Dendritic cell treated with granulocyte-macrophage colony-stimulating factor and Interleukin-4, amounts not matched to agents 40 ng/mL and 50 ng/mL, for 4 days (primary cell): ENCODE data around the gene SMU1.

Source experiments
- H3K27ac Mint-ChIP-seq: one replicate; pipeline ENCODE4 v1.8.0; 2022; ENCODE audit warnings: mild to moderate bottlenecking, mixed read lengths
- H3K27me3 Mint-ChIP-seq: one replicate; pipeline ENCODE4 v1.8.0; 2022; ENCODE audit warnings: mild to moderate bottlenecking, mixed read lengths
- H3K36me3 Mint-ChIP-seq: one replicate; pipeline ENCODE4 v1.8.0; 2022; ENCODE audit warnings: low read depth, mixed read lengths
- H3K4me1 Mint-ChIP-seq: one replicate; pipeline ENCODE4 v1.8.0; 2022; ENCODE audit warnings: low read depth, mixed read lengths
- H3K4me3 Mint-ChIP-seq: one replicate; pipeline ENCODE4 v1.8.0; 2022; ENCODE audit warnings: mild to moderate bottlenecking, moderate library complexity, mixed read lengths
- H3K9me3 Mint-ChIP-seq: one replicate; pipeline ENCODE4 v1.8.0; 2022; ENCODE audit warnings: mixed read lengths
- intact Hi-C: fragments of 100-400 bp; cut with micrococcal nuclease; formaldehyde crosslinking; loops from one replicate; pipeline ENCODE4 v1.15.0; 2022

Gene SMU1

GRCh38 chr9:33076046-33077004 is at the start of gene SMU1:
TSS of gene SMU1 (minus strand) at chr9:33076674. CDS start at chr9:33076608, 66 bp downstream.
- Mint-ChIP-seq H3K27ac (peak within 1 kb of the TSS; percentile 95), H3K36me3 (peaks cover 44% of the 10 kb centered on the region), H3K4me1 (peaks cover 16% of the 10 kb centered on the region), H3K27me3 (no peaks in the 10 kb centered on the region), H3K4me3 (peak within 1 kb of the TSS; percentile 93), H3K9me3 (no peaks in the 10 kb centered on the region)
- intact Hi-C loops: loop anchor here (1.0 to 10.0 kb wide), 3 partner anchors 34 to 188 kb away; partner anchors contain the start of genes BAG1 and DNAJA1

DNA sequence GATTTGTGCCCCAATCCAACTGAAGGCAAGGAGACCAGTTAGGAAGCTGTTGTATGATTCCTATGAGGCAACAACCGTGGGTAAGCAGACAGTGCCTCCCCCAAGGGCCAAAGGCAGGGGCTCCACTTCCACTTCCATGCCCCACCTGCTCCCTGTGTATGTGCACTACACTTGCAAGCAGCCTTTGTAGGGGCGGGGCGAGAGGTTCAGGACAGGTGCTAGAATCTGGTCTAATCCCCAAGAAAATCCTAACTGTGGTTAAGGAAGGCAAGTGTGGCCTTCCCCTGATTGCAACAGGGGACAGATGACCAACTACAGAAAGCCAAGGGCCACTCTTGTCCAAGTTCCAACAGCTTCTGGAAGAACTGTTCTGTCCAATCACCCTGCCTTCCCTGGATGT is 49.0 kb upstream of the SMU1 start:
- Mint-ChIP-seq H3K36me3 (peaks cover 100% of the 10 kb centered on the region), H3K27me3 (no peaks in the 10 kb centered on the region), H3K4me1 (peaks cover 66% of the 10 kb centered on the region), H3K9me3 (no peaks in the 10 kb centered on the region), H3K4me3 (no peak overlapping the region), H3K27ac (peak overlapping the region; percentile 72)
- intact Hi-C loops: no loop called here

DNA sequence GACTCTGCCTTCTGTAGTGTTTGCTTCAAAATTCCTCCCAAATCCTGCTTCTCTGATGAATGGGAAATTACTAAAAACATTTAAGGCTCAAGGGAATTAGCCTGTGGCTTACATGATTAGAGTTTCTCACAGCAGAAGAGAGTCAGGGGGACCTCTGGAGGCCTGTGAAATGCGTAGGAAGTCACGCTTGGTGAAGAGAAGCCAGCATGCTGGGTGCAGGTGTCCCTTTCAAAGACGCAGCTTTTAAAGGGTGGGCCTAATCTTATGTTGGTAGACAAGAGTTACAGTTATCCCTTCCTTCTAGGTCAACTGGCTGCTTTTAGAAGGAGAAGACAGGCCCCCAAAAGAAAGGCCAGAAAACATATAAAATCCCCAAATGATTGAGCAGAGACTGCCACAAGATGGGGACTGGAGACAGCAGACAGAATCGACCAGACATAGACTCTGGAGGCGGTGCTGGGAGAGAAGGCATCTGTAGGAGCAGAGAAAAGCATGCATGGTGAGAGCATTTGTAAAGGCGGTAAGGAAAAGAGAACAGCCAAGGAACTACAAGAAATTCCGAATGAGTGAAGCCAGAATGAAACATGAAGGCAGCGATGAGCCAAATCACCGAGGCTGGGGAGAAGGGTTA is 48.4 kb upstream of the SMU1 start:
- peaks cover 100% of the 10 kb centered on the region for H3K36me3 Mint-ChIP-seq
- peak overlapping the region; percentile 55 for H3K27ac Mint-ChIP-seq
- H3K4me3 Mint-ChIP-seq: no peak overlapping the region
- H3K27me3 Mint-ChIP-seq: no peaks in the 10 kb centered on the region
- no peaks in the 10 kb centered on the region for H3K9me3 Mint-ChIP-seq
- intact Hi-C loops: no loop called here
- H3K4me1 Mint-ChIP-seq: peaks cover 64% of the 10 kb centered on the region

GRCh38 chr9:33124046-33124445 is 47.6 kb upstream of the SMU1 start:
- no peak overlapping the region for H3K4me3 Mint-ChIP-seq
- H3K9me3 Mint-ChIP-seq: no peaks in the 10 kb centered on the region
- peaks cover 100% of the 10 kb centered on the region for H3K36me3 Mint-ChIP-seq
- H3K4me1 Mint-ChIP-seq: peaks cover 61% of the 10 kb centered on the region
- H3K27ac Mint-ChIP-seq: peak overlapping the region; percentile 45
- intact Hi-C loops: no loop called here
- H3K27me3 Mint-ChIP-seq: no peaks in the 10 kb centered on the region

DNA sequence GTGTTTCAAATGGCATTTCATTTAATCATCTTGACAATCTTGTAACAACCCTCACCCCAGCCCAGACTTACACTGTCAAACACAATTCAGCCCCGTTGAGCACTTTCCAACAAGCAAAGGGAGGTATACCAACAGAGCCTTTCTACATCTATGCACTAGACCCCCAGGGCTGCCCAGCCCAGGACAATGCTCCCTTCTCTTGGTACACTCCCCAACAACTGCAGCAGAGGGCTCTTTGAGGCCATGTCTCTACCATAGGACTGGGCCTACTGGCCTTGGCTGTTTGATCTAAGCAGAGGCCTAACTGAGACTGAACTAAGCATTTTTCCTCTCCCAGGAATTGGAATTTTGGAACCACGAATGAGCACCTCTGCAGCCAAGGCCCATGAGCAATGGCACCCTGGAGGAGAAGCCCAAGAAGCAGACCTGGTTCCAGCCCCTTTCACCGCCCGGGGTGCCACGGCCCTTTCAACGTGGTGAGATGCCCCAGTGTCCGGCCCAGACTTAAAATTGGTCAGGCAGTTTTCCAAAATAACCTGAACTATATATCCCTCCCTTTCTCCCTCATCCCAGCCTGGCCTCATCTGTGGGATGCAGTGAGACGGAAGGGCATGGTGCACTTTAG is 47.0 kb upstream of the SMU1 start:
- Mint-ChIP-seq H3K9me3 (no peaks in the 10 kb centered on the region), H3K4me1 (peaks cover 64% of the 10 kb centered on the region), H3K27ac (peak overlapping the region; percentile 45), H3K4me3 (no peak overlapping the region), H3K27me3 (no peaks in the 10 kb centered on the region), H3K36me3 (peaks cover 100% of the 10 kb centered on the region)
- intact Hi-C loops: no loop called here

DNA sequence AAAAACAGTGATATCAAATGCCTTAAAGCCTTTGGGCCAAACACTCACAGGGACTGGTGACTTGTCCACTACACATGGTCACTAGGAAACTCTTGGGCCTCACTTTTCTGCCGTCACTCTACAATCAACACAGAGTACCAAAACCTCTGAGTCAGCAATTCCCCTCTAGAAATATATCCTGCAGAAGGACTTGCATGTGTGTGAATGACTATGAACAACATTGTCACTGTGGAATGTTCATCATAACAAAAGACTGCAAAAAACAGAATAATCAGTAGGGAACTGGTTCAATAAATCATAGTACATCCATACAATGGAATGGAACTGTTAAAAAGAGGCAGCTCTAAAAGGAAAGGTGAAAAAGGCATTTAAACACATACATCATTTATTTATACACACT is 44.1 kb upstream of the SMU1 start:
- Mint-ChIP-seq H3K4me3 (no peak overlapping the region), H3K27me3 (no peaks in the 10 kb centered on the region), H3K27ac (no peak overlapping the region), H3K4me1 (peaks cover 55% of the 10 kb centered on the region), H3K9me3 (no peaks in the 10 kb centered on the region), H3K36me3 (peaks cover 92% of the 10 kb centered on the region)
- intact Hi-C loops: no loop called here

GRCh38 chr9:33117796-33118195 is 41.3 kb upstream of the SMU1 start:
- Mint-ChIP-seq H3K27me3 (no peaks in the 10 kb centered on the region), H3K36me3 (peaks cover 92% of the 10 kb centered on the region), H3K4me3 (no peak overlapping the region), H3K9me3 (no peaks in the 10 kb centered on the region), H3K4me1 (peaks cover 29% of the 10 kb centered on the region), H3K27ac (peak overlapping the region; percentile 91)
- intact Hi-C loops: loop anchor here (5.0 kb wide), 3 partner anchors 35 to 50 kb away; partner anchors contain the start of gene B4GALT1

- H3K36me3 Mint-ChIP-seq: peaks cover 92% of the 10 kb centered on the region
- peak overlapping the region; percentile 91 for H3K27ac Mint-ChIP-seq
- peaks cover 29% of the 10 kb centered on the region for H3K4me1 Mint-ChIP-seq
- intact Hi-C loops: loop anchor here (5.0 kb wide), 3 partner anchors 35 to 50 kb away; partner anchors contain the start of gene B4GALT1
- peak overlapping the region; percentile 37 for H3K4me3 Mint-ChIP-seq
- no peaks in the 10 kb centered on the region for H3K9me3 Mint-ChIP-seq
- no peaks in the 10 kb centered on the region for H3K27me3 Mint-ChIP-seq
Observed at GRCh38 chr9:33117306-33117705, 40.8 kb upstream of the SMU1 start.

DNA sequence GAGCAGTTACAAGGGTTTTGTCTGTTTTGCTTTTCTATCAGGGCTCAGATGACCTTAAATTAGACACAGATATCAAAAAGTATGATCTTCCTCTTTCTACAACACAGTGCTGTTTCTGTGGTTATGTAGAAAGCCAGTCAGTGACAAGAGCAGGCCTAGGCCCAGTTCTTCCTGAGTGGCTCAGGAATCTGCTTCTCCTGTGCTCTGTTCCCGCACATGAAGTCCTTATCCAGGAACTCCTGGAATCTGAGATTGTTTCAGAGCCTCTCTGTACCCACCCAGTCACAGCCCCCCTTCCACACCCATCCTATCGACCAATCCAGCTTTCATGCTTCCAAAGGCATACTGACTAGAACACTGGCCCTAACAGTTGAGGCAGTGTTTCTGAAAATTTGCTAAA is 40.4 kb upstream of the SMU1 start:
- peaks cover 92% of the 10 kb centered on the region for H3K36me3 Mint-ChIP-seq

DNA sequence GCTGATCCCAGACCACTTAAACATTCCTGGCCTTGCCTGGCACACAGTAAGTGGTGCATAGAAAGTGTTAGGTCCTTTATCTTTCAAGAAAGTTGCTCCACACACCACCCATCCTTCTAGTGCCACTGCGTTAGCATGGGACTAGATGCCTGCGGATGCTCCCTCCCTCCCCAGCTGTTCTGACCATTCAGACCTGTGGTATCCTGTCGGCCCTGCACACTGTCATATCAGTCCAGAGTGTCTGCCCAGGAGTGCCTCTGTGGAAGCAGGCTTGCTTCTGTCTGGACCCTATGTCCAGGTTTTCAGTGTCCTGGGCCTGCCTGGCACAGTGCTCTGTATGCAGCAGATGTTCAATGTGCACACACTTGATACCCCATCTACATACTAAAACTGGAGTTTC is 38.3 kb upstream of the SMU1 start:
- no peak overlapping the region for H3K4me3 Mint-ChIP-seq
- peak overlapping the region; percentile 58 for H3K27ac Mint-ChIP-seq
- H3K4me1 Mint-ChIP-seq: peaks cover 30% of the 10 kb centered on the region
- peaks cover 92% of the 10 kb centered on the region for H3K36me3 Mint-ChIP-seq
- intact Hi-C loops: loop anchor here (5.0 kb wide), 3 partner anchors 32 to 53 kb away; partner anchors contain the start of gene B4GALT1
- no peaks in the 10 kb centered on the region for H3K27me3 Mint-ChIP-seq
- H3K9me3 Mint-ChIP-seq: no peaks in the 10 kb centered on the region

More for the DNA sequence above, 40.4 kb upstream of the SMU1 start:
- Mint-ChIP-seq H3K9me3 (no peaks in the 10 kb centered on the region), H3K27me3 (no peaks in the 10 kb centered on the region), H3K4me3 (peak overlapping the region; percentile 37), H3K27ac (peak overlapping the region; percentile 91), H3K4me1 (peaks cover 32% of the 10 kb centered on the region)
- intact Hi-C loops: loop anchor here (5.0 kb wide), 3 partner anchors 35 to 50 kb away; partner anchors contain the start of gene B4GALT1

DNA sequence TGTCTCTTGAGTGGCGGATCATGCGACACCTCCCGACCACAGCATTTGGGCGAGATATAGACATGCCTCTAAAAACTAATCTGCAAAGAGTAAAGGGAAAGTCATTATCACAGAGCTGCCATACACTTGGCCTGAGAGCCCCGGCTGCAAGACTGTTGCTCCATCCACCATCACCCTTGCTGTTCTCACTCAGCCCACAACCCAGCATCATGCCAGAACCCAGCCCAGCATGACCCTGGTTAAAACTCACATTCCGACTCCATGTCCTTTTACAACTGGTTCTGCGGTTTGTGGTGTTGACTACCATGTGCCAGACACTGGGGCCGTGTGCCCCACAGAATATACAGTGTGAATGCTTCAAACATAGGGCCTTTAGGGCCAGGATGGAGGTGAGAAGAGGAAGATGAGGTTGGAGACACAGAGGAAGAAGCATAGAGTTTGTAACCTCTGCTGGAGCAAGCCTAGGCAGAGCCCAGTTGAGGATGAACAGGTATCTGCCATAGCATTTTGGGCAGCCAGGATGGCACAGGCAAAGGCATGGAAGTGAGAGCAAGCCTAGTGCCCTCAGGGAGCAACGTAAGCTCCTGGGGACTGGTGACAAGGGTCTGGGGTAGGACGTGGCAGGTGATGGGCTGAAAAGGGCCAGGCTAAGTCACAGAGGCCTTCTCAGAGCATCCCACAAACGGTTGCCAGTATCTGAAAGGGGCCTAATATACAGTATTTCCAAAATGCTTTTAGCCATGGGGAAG is 37.5 kb upstream of the SMU1 start:
- peaks cover 92% of the 10 kb centered on the region for H3K36me3 Mint-ChIP-seq
- peaks cover 26% of the 10 kb centered on the region for H3K4me1 Mint-ChIP-seq
- intact Hi-C loops: no loop called here
- no peak overlapping the region for H3K4me3 Mint-ChIP-seq
- H3K27me3 Mint-ChIP-seq: no peaks in the 10 kb centered on the region
- no peaks in the 10 kb centered on the region for H3K9me3 Mint-ChIP-seq
- H3K27ac Mint-ChIP-seq: peak overlapping the region; percentile 58

DNA sequence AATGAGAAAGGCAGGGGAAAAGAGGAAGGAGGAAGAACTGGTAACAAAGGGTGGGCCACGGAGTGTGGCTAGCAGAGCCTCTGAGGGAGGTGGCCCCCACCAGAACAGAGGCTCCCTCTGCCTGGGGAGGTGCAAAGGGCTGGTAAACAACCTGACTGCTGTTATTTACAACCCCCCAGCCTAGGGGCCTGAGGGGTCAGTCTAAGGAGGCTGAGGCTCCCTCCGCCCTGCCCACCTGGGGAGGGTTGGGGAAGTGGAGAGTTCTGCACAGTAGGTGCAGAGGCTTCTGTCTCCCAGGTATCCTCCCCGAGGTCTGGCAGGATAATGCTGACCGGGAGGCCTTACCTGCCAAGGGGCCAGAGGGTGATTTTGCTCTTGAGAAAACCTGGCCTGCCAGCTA is 35.6 kb upstream of the SMU1 start:
- intact Hi-C loops: no loop called here
- Mint-ChIP-seq H3K4me3 (no peak overlapping the region), H3K36me3 (peaks cover 84% of the 10 kb centered on the region), H3K27ac (peak overlapping the region; percentile 53), H3K4me1 (peaks cover 15% of the 10 kb centered on the region), H3K9me3 (no peaks in the 10 kb centered on the region), H3K27me3 (no peaks in the 10 kb centered on the region)

- Mint-ChIP-seq H3K27ac (peak overlapping the region; percentile 53), H3K4me1 (peaks cover 15% of the 10 kb centered on the region), H3K36me3 (peaks cover 82% of the 10 kb centered on the region), H3K4me3 (no peak overlapping the region), H3K9me3 (no peaks in the 10 kb centered on the region), H3K27me3 (no peaks in the 10 kb centered on the region)
- intact Hi-C loops: no loop called here
Observed at GRCh38 chr9:33111631-33112030, 35.2 kb upstream of the SMU1 start.
